CD4-positive, CD25-positive, alpha-beta regulatory T cell (primary cell): ENCODE measurements around the gene FAM222A. TPM values are rescaled to one million over a fixed set of nuclear protein-coding genes. Genes with fewer than 3 reads are reported as not detected.

ENCODE experiments used
- ATAC-seq, 2 donors: fragments of 150-1000 bp; cut with Tn5 transposase; one replicate each; pipeline ENCODE4 v1.10.0; 2021; ENCODE audit warnings: low read depth in 2 of 2, moderate number of reproducible peaks in 2 of 2, moderate library complexity in 1 of 2
- DNase-seq, 3 donors: peaks; one replicate each; pipeline versions ENCODE4 v3.0.0 to v3.0.0-alpha.2; 2012 to 2022; ENCODE audit warnings: mixed read lengths in 1 of 3
- H3K27ac ChIP-seq: one replicate; pipeline ENCODE4 v1.7.0; 2013; ENCODE audit warnings: mild to moderate bottlenecking, low read length; ENCODE audit not compliant: insufficient read depth, poor library complexity, severe bottlenecking
- H3K27me3 ChIP-seq: one replicate; pipeline ENCODE4 v1.7.0; 2013; ENCODE audit warnings: low read length; ENCODE audit not compliant: control insufficient read depth, insufficient read depth
- H3K36me3 ChIP-seq: one replicate; pipeline ENCODE4 v1.7.0; 2013; ENCODE audit warnings: mild to moderate bottlenecking, low read length, moderate library complexity; ENCODE audit not compliant: control insufficient read depth, insufficient read depth
- H3K4me1 ChIP-seq: 2 replicates; pipeline ENCODE4 v1.7.0; 2013; ENCODE audit warnings: mild to moderate bottlenecking, low read length; ENCODE audit not compliant: insufficient read depth, control insufficient read depth, poor library complexity, severe bottlenecking
- H3K4me3 ChIP-seq: one replicate; pipeline ENCODE4 v1.7.0; 2013; ENCODE audit warnings: low read depth, mild to moderate bottlenecking, low read length, moderate library complexity
- H3K9me3 ChIP-seq, 2 experiments: 1 replicate in 1 of 2; 2 replicates in 1 of 2; pipeline ENCODE4 v1.7.0; 2013; ENCODE audit warnings: low read length in 2 of 2, mild to moderate bottlenecking in 1 of 2, moderate library complexity in 1 of 2; ENCODE audit not compliant: control insufficient read depth in 2 of 2
- H3K27ac Mint-ChIP-seq, 3 donors: one replicate each; pipeline ENCODE4 v1.8.0; 2020 to 2022; ENCODE audit warnings: mild to moderate bottlenecking in 3 of 3, mixed read lengths in 3 of 3, moderate library complexity in 2 of 3
- H3K27me3 Mint-ChIP-seq: one replicate; pipeline ENCODE4 v1.8.0; 2022; ENCODE audit warnings: mild to moderate bottlenecking, mixed read lengths
- H3K36me3 Mint-ChIP-seq: one replicate; pipeline ENCODE4 v1.8.0; 2020; ENCODE audit warnings: mixed read lengths
- H3K4me1 Mint-ChIP-seq, 4 donors: one replicate each; pipeline ENCODE4 v1.8.0; 2020 to 2022; ENCODE audit warnings: mixed read lengths in 4 of 4, mild to moderate bottlenecking in 1 of 4
- H3K4me3 Mint-ChIP-seq, 4 donors: one replicate each; pipeline ENCODE4 v1.8.0; 2020 to 2022; ENCODE audit warnings: mild to moderate bottlenecking in 4 of 4, mixed read lengths in 4 of 4, moderate library complexity in 3 of 4
- H3K9me3 Mint-ChIP-seq, 7 donors: one replicate each; pipeline ENCODE4 v1.8.0; 2020 to 2022; ENCODE audit warnings: mixed read lengths in 7 of 7, mild to moderate bottlenecking in 3 of 7, moderate library complexity in 2 of 7
- polyA plus RNA-seq, 4 donors: library from polyadenylated mRNA; unstranded; fragments of 300-500 nt; fragmentation: Illumina TruSeq; gene quantifications; one replicate each; pipeline ENCODE4 v1.2.3, GENCODE V29; 2021
- total RNA-seq: library from RNA; stranded (reverse); gene quantifications from one replicate; pipeline ENCODE4 v1.2.3, GENCODE V29; 2022

Gene FAM222A
- total and polyA plus RNA-seq, 5 donors from 2014 or later = 0.08 to 2.3 TPM; not detected in 3

DNA sequence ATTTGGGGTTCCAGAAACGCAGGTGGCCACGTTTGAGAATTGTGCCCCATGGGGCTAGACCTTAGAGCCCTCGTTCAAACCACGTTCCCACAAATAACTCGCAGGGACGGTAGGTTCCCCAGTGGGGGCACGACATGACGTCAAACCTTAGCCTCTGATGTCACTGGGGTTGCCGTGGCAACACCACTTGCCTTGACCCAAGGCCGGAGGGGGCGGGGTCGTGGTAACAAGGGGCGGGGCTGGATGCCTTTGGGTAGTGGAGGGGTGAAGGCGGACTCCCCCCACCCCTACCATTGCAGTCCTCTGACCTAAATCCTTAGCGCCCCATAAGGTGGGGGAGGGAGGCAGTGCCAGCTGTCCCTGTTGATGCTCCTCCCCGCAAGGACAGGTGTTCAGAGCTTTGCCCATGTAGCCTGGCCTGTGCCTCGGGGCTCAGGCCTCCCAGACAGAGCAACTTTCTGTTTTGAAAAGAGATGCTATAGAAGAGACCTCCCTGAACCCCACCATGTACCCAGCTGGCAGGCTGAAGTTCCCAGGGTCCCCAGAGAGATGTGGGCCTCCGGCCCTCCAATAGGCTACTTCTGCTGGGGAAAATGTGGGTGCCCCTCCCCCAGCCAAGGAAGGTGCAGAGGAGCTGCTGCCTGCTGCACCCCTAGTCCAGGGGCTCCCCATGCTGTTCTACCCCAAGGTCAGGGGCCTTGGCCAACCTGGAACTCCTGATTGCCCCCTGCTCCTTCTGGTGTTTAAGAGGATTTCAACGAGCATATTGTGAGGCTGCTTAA is 1.9 kb downstream of the FAM222A start:
- H3K36me3 Mint-ChIP-seq = no peaks in the 10 kb centered on the region
- H3K9me3 Mint-ChIP-seq = peaks cover 0 to 1% (median 0%) of the 10 kb centered on the region in 7 donors
- DNase-seq = peak in 1 of 3 donors; percentile 22
- H3K36me3 ChIP-seq = no peaks in the 10 kb centered on the region
- peak overlapping the region in 1 of 3 donors; percentile 20 for H3K27ac Mint-ChIP-seq
- peak overlapping the region; percentile 69 to 79 (median 74) for H3K4me3 Mint-ChIP-seq
- peaks cover 0 to 10% (median 3%) of the 10 kb centered on the region in 4 donors for H3K4me1 Mint-ChIP-seq
- H3K4me3 ChIP-seq = no peak overlapping the region
- peaks cover 8% of the 10 kb centered on the region for H3K4me1 ChIP-seq
- no peak overlapping the region for H3K27ac ChIP-seq
- H3K27me3 ChIP-seq = peaks cover 3% of the 10 kb centered on the region
- no peak for ATAC-seq
- H3K9me3 ChIP-seq = no peaks in the 10 kb centered on the region
- H3K27me3 Mint-ChIP-seq = peaks cover 56% of the 10 kb centered on the region

DNA sequence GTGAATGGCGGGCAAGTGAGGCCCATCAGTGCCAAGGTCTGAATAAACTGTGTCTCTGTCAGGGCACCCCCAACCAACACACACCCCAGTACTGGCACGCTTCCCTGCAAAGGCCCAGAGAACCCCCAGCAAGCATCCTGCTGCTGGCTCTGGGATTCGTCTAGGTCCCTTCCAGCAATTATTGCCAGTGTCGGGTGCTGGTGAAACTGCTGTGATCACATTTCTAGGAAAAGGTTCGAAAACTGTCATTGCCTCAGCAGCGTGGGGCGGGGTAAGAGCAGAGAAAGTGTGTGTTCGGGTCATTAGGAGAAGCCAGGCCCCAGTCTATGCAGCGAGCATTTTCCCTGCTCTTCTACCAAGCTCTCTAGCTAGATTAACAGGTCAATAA is 2.5 kb downstream of the FAM222A start:
- H3K27me3 ChIP-seq = no peaks in the 10 kb centered on the region
- ATAC-seq (no peak), DNase-seq (no peak)
- no peak overlapping the region for H3K27ac ChIP-seq
- H3K4me3 ChIP-seq = no peak overlapping the region
- no peaks in the 10 kb centered on the region for H3K36me3 Mint-ChIP-seq
- H3K9me3 Mint-ChIP-seq = peaks cover 0 to 1% (median 0%) of the 10 kb centered on the region in 7 donors
- H3K4me1 ChIP-seq = peaks cover 8% of the 10 kb centered on the region
- H3K4me1 Mint-ChIP-seq = peaks cover 0 to 10% (median 3%) of the 10 kb centered on the region in 4 donors
- H3K36me3 ChIP-seq = no peaks in the 10 kb centered on the region
- H3K27me3 Mint-ChIP-seq = peaks cover 50% of the 10 kb centered on the region
- no peak overlapping the region for H3K27ac Mint-ChIP-seq
- H3K9me3 ChIP-seq = no peaks in the 10 kb centered on the region
- peak overlapping the region in 3 of 4 donors; percentile 48 to 69 (median 53) for H3K4me3 Mint-ChIP-seq

DNA sequence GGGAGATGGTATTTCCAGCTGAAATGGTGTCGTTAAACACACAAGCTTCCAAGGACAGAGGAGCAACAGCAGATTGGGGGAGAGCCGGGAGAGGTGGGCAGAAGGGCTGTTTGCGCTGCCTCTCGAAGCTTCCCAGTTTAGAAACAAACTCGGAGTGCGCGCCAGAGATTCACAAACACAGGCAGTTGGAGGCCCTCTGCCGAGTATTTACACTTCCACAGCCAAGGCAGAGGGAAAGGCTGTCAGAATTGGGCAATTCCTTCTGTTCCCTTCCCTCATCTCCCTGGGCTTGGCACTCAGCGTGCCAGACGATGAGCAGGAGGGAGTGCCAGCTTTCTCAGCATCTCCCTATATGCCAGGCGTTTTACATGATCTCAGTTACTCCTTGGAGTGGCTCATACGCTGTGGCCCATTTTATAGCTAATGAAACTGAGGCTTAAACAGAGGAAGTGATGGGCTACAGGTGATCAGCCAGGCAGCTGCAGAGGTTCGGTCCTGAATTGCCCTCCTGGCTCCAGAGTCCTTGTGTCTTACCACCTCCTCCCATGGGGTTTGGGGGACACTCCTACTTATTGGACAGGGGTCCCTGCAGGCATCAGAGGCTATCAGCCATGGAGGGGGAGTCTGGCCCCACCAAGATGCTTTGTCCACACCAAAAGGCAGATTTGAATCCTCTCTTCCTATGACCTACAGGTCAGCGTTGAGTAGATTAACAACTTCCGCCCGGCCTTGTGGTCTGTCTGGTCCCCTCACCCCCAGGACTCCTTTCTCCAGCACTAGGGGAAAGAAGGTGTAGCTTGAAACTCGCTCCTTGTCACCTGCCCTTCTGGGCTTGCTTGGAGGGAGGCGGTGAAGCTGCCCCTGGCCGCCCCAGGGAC is 3.1 kb downstream of the FAM222A start:
- Mint-ChIP-seq H3K36me3 (no peaks in the 10 kb centered on the region), H3K9me3 (peaks cover 0 to 1% (median 0%) of the 10 kb centered on the region in 7 donors), H3K27me3 (peaks cover 47% of the 10 kb centered on the region), H3K4me3 (peak overlapping the region in 1 of 4 donors; percentile 69), H3K27ac (no peak overlapping the region), H3K4me1 (peaks cover 0 to 10% (median 3%) of the 10 kb centered on the region in 4 donors)
- Histone ChIP-seq H3K4me3 (no peak overlapping the region), H3K36me3 (no peaks in the 10 kb centered on the region), H3K27ac (no peak overlapping the region), H3K9me3 (no peaks in the 10 kb centered on the region), H3K27me3 (no peaks in the 10 kb centered on the region), H3K4me1 (peaks cover 8% of the 10 kb centered on the region)
- ATAC-seq (no peak), DNase-seq (no peak)

DNA sequence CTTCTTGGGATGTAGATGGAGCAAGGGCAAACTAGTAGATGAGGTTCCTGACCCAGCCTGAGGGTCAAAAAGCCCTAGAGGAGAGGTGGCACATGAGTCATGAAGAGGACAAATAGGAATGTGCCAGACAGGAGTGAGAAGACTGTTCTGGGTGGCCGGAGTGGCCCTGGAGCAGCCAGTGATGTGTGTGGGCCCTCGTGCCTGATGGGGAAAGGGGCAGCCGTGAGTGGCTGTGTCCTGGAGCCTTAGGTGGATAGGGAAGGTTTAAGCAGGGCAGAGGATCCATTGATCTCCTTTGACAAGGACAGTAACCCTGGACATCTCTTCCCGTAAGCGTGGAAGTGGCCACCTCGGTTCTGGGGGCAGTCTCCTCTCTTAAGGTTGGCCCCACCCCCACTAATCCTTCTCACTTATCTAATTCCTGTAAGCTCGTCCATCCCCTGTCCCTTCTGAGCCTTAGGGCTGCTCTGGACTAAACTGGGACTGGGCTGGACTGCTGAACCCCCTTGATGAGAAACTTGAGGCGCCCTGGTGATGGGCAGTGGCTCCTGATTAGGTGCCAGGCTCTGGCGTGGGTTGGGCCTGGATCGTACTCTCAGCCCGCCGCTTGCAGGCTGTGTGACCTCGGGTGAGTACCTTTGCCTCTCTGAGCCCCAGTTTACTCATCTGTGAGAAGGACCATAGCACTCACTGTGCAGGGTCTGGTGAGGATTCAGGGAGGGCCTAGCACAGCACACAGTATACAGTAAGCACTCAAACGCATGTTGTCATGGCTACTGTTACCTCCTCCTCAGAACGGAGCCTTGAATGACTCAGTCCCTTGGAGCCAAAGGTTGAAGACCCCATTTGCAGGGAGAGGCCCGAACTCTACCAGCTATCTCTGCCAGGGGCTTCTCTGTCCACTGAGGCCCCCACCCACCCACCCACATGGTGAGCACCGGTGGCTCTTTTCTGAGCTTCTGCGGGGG is 4.0 kb downstream of the FAM222A start:
- Mint-ChIP-seq H3K27me3 (peaks cover 44% of the 10 kb centered on the region), H3K9me3 (peaks cover 0 to 1% (median 0%) of the 10 kb centered on the region in 7 donors), H3K36me3 (no peaks in the 10 kb centered on the region), H3K4me3 (peak overlapping the region in 2 of 4 donors; percentile 16 to 69), H3K27ac (no peak overlapping the region), H3K4me1 (peaks cover 0 to 10% (median 3%) of the 10 kb centered on the region in 4 donors)
- Histone ChIP-seq H3K27me3 (no peaks in the 10 kb centered on the region), H3K9me3 (no peaks in the 10 kb centered on the region), H3K27ac (no peak overlapping the region), H3K36me3 (no peaks in the 10 kb centered on the region), H3K4me1 (peaks cover 8% of the 10 kb centered on the region), H3K4me3 (no peak overlapping the region)
- no peak for DNase-seq
- no peak for ATAC-seq

DNA sequence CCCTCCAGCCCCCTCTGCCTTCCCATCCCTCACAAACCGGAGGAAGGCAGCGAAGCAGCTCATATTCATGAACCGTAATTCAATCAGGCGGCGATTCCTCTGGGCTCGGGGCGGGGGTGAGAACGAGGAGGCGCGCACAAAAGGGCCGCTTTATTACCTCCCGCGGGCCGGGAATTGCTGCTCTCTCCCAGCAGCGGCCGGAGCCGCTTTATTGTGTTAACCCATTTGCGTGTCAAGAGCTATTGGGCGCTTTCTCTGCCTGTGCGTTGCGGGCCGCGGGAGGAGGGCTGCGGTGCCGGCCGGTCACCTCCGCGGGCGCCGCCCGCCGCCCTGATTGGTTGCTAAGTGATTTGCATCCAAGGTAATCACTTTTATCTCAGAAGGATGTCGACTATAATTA is 4.8 kb downstream of the FAM222A start:
- Mint-ChIP-seq H3K27ac (no peak overlapping the region), H3K4me3 (no peak overlapping the region), H3K27me3 (peaks cover 40% of the 10 kb centered on the region), H3K9me3 (peaks cover 0 to 1% (median 0%) of the 10 kb centered on the region in 7 donors), H3K4me1 (peaks cover 0 to 5% (median under 1%) of the 10 kb centered on the region in 4 donors), H3K36me3 (no peaks in the 10 kb centered on the region)
- no peak overlapping the region for H3K4me3 ChIP-seq
- peaks cover 8% of the 10 kb centered on the region for H3K4me1 ChIP-seq
- H3K27me3 ChIP-seq = no peaks in the 10 kb centered on the region
- H3K9me3 ChIP-seq = no peaks in the 10 kb centered on the region
- DNase-seq (no peak), ATAC-seq (no peak)
- H3K36me3 ChIP-seq = no peaks in the 10 kb centered on the region
- H3K27ac ChIP-seq = no peak overlapping the region

DNA sequence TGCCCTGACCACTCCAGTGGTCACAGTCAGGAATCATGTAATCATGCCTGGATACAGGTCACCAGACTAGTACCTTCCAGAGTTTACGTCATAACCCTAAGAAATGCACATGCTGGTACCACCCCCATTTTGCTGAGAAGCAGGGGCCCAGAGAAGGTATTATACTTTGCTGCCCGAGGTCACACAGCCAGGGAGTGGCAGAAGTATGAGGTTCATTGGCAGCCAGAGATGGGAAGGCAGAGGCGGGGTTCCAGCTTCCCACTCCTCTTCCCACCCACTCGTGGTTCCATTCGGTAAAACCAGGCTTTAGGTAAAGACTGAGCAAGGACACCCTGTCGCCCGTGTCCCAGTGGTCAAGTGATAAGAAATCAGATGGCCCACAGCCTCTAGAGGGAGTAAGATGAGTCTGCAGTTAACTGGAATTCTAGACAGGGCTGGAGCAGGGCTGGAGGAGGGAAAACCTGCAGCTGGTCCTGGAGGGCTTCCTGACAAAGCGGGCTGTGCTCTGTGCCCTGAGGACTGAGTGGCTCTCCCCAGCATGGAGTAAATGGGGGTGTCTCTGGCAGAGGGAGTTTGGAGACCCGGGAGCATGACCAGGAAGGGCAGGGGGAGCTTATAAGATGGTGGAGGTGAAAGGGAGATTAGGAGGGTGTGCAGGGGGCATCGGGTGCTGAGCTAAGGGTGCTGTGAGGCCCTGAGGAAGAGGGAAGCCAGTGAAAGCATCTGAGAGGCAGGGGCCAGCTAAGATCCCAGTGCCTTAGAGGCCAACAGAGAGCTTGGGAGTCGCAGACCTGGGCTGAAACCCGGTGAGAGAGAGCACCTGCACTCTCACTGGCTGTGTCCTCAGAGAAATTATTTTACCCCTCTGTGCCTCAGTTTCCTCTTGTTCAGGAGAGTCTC is 5.7 kb downstream of the FAM222A start:
- no peaks in the 10 kb centered on the region for H3K9me3 ChIP-seq
- DNase-seq (no peak), ATAC-seq (no peak)
- peaks cover 8% of the 10 kb centered on the region for H3K4me1 ChIP-seq
- H3K4me1 Mint-ChIP-seq = peaks cover 0 to 5% (median 0%) of the 10 kb centered on the region in 4 donors
- H3K36me3 ChIP-seq = no peaks in the 10 kb centered on the region
- H3K27me3 ChIP-seq = no peaks in the 10 kb centered on the region
- no peak overlapping the region for H3K4me3 ChIP-seq
- peak overlapping the region in 1 of 4 donors; percentile 55 for H3K4me3 Mint-ChIP-seq
- H3K27ac ChIP-seq = no peak overlapping the region
- no peak overlapping the region for H3K27ac Mint-ChIP-seq
- H3K27me3 Mint-ChIP-seq = peaks cover 40% of the 10 kb centered on the region
- H3K9me3 Mint-ChIP-seq = peaks cover 0 to 1% (median 0%) of the 10 kb centered on the region in 7 donors
- H3K36me3 Mint-ChIP-seq = no peaks in the 10 kb centered on the region
